Retina (tissue), 1 donor: ENCODE results near the gene TRIM36.

ENCODE experiments used
- DNase-seq: peaks from one replicate; pipeline ENCODE4 v3.0.0-alpha.2; 2016

TRIM36 gene

DNA sequence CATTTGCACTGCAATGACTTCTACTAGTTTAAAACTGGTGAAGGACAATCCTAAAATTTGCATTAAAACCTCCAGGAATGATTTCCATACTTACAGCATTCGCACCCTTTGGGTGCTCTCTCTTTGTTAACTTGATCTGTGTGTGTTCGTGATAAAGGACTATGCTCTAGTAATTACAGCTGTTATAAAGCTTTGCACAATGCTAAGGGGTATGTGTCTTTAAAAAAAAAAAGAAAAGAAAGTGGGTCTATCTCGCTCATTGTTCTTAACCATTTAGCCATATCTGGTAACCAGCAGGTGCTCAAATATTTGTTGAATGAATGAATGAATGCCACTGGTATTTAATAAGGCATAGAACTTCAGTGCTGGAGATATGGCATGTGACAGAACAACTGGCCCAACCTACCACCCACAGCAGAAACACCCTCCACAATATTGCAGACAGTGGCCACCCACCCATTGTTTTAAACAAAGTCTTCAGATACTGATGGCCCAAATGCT, 8.7 kb downstream of the TRIM36 start:
- DNase-seq: no peak

- peak; percentile 28 for DNase-seq
Observed at GRCh38 chr5:115151208-115151805, 18.4 kb downstream of the TRIM36 start.

GRCh38 chr5:115150512-115150911, 19.2 kb downstream of the TRIM36 start:
- DNase-seq: no peak

DNA sequence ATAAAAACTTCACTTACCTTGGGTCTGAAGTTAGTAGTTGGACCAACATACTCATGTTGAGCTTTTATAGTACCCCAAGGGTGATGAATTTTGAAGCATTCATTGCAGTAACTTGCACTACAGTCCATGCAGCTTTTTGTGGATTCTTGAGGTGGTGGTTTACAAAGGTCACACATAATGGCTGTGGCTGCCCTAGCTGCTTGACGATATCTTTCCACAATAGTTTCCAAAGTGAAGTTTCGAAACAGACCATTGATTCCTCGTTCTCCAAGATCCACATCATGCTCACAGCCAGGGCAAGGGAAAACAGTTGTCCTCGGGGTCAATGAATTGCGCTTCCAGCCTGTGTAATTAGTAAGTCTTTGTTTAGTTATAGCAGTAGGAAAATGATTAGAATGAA, 22.7 kb downstream of the TRIM36 start:
- DNase-seq: no peak

- no peak for DNase-seq
Observed at GRCh38 chr5:115136294-115136693, 33.4 kb downstream of the TRIM36 start.

GRCh38 chr5:115132465-115132864, 37.2 kb downstream of the TRIM36 start:
- DNase-seq: no peak

DNA sequence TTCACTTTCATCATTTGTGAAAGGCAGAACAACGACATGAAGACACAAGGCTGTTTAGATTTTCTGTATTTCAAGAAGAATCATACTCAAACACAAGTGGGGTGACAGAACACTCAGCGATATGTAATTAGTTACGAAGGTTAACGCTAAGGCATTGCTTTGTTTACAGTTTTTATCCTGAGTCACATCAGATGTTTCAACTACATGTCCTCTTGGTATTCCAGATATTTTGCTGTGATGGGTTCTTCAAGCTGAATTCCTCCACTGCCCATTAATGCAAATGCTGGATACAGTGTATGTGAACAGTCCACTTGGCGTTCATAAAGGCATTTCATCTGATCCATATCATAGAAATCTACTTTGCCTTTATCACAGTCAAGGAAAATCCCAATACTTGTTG, 43.4 kb downstream of the TRIM36 start:
- no peak for DNase-seq

- no peak for DNase-seq
Observed at GRCh38 chr5:115124741-115125140, 45.0 kb downstream of the TRIM36 start.

DNA sequence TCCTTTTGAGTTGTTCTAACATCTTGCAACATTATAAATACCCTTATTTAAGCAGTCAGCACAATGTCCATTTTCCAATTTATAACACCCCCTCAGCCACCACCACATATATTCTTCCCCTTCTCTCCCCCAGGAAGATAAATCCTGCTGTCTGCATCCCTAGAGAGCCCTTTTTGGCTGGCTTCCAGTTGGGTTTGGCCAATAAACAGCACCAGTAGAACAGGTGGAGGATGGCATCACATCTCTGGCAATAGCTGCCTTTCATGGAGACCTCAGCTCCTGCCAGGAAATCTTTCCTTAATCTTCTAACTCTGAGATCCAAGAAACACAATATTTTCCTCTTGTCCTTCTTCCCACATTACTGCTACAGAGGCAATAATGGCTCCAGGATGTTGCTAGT, 53.7 kb downstream of the TRIM36 start:
- no peak for DNase-seq

DNA sequence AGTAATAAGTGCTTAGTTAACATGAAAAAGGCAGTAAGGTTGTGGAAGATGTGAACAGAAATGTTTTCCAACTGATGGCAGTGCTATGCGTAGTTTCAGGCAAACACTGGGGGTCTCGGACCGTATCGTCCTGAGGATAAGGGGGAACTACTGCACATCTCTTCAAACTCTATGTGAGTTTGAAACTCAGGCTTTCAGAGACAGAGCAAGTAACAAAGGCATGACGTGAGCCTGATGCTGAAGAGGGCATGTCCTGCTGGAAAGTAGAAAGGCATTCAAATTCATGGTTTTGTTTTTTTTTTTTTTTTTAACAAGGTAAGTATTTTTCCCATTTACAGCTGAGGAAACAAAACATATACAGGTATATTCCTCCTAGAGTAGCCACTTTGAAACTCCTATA, 59.9 kb downstream of the TRIM36 start:
- DNase-seq: no peak

GRCh38 chr5:115109356-115109755, 60.4 kb downstream of the TRIM36 start:
- DNase-seq: no peak

- peak; percentile 65 for DNase-seq
Observed at GRCh38 chr5:115100319-115100955, 69.3 kb downstream of the TRIM36 start.

GRCh38 chr5:115098041-115098702, 71.5 kb downstream of the TRIM36 start:
- DNase-seq: peak; percentile 64

DNA sequence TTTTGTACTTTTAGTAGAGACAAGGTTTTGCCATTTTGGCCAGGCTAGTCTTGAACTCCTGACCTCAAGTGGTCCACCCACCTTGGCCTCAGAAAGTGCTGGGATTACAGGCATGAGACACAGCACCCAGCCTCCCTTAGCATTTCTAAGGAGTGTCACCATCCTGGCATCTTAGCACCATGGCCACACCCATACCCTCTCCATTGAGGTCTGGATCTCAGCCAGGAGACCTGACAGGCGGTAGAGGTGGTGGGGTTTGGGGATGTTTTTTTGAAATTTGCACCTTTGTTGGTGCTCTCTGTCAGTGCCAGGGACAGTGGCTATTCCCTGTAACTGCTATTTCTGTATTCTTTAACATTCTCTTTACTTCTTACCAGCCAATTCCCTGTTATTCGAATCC, 72.5 kb downstream of the TRIM36 start:
- DNase-seq: no peak

DNA sequence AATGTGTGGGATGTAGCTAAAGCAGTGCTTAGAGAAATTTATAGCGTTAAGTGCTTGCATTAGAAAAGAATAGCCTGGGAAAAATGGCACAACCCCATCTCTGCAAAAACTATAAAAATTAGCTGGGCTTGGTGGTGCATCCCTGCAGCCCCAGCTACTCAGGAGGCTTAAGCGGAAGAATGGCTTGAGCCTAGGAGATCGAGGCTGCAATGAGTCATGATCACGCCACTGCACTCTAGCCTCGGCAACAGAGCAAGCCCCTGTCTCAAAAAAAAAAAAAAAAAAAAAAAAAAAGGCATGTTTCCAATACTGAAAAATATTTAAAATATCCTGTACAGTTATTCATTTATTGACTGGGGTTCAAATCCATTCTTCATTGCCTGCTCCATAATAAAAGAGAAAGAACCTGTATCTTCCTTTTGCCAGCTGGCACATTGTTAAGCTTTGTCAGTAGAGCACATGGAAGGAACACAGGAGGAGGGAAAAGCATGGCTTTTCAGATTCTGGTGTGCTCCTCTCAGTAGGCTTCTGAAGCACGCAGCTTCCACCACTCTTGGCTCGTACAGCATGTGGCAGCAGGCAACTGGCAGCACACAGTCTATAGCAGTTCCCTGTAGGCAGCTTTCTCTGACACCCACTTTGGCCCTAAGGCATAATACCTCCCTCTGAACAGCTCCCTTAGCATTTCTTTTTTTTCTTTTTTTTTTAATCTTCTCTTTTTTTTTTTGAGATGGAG, 73.5 kb downstream of the TRIM36 start:
- peak; percentile 15 for DNase-seq

GRCh38 chr5:115087951-115088350, 81.8 kb downstream of the TRIM36 start:
- DNase-seq: no peak

DNA sequence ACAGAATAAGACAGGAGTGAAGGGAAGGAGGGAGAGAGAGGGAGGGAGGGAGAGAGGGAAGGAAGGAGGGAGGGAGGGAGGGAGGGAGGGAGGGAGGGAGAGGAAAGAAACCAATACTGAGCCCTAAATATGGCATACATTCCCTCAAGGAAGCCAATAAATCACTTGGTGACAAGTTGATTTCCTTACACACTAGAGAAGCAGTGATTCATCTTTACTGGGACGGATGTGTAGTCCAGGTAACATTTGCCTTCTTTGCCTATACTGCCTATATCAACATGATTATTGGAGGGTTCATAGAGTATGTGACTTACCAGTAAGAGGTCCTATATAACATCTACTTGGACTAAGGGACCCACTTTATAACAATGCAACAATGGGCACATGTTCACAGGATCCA, 83.2 kb downstream of the TRIM36 start:
- no peak for DNase-seq

DNA sequence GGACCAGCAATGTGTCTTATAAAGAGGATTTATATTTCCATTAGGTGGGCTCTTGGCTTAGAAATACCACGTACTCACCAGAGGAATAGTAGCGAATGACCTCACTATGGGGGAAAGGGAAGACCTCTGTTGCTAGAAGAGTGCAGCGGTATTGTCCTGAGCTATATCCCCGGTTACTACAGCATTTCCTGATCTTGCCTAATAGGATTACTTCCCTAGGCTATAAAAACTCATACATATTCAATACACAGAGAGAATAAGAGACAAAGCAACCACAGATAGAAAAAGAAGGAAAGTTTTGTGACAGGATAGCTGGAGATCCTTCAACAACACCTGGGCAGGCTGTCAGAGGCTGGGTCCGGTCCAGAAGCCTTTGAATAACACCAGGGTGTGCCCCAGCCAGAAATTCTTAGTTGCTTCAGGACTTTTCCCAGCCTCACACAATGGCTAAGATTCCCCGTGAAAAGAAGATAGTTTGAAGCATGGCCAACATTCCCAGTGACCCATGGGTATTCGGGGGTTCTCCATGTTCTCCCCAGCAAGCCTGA, 85.4 kb downstream of the TRIM36 start:
- no peak for DNase-seq

- no peak for DNase-seq
Observed at GRCh38 chr5:115079924-115080623, 89.6 kb downstream of the TRIM36 start.
